ENCODE data around the gene GUCY1B1.

- TF ChIP-seq, protein P1, sequence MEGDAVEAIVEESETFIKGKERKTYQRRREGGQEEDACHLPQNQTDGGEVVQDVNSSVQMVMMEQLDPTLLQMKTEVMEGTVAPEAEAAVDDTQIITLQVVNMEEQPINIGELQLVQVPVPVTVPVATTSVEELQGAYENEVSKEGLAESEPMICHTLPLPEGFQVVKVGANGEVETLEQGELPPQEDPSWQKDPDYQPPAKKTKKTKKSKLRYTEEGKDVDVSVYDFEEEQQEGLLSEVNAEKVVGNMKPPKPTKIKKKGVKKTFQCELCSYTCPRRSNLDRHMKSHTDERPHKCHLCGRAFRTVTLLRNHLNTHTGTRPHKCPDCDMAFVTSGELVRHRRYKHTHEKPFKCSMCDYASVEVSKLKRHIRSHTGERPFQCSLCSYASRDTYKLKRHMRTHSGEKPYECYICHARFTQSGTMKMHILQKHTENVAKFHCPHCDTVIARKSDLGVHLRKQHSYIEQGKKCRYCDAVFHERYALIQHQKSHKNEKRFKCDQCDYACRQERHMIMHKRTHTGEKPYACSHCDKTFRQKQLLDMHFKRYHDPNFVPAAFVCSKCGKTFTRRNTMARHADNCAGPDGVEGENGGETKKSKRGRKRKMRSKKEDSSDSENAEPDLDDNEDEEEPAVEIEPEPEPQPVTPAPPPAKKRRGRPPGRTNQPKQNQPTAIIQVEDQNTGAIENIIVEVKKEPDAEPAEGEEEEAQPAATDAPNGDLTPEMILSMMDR (IDR thresholded peaks at IDR 0.05 in 4 of 5, conservative IDR thresholded peaks at IDR 0.05 in 1 of 5), result no peak
- TF ChIP-seq POLR2A (IDR thresholded peaks at IDR 0.05), result no peak
These were observed 19.3 kb downstream of the GUCY1B1 start for GRCh38 chr4:155777971-155778735.

Data from gastrocnemius medialis (tissue), 4 donors.